B cell (primary cell): ENCODE results near the gene PPCS. TPM values are rescaled to one million over a fixed set of nuclear protein-coding genes. Genes with fewer than 3 reads are reported as not detected.

Experiments
- ATAC-seq: fragments of 200-7000 bp; cut with Tn5 transposase; one replicate; pipeline ENCODE4 v1.10.0; 2021; ENCODE audit warnings: low read depth, mild to moderate bottlenecking, moderate number of reproducible peaks, moderate library complexity
- CTCF ChIA-PET: fragments of 350-600 bp; sonication (Branson Sonifier 250); formaldehyde crosslinking; loops from one replicate; lab custom pipeline; 2021; ENCODE audit warnings: antibody characterized with exemption, inconsistent platforms; lab: Charles Lee
- POLR2A ChIA-PET: fragments of 350-600 bp; sonication (Branson Sonifier 250); formaldehyde crosslinking; loops from one replicate; lab custom pipeline; 2021; ENCODE audit warnings: antibody characterized with exemption; lab: Charles Lee
- DNase-seq: peaks from one replicate; pipeline ENCODE4 v3.0.0; 2013
- H2AFZ ChIP-seq: 2 replicates; pipeline ENCODE4 v1.6.1; 2012; ENCODE audit warnings: mild to moderate bottlenecking, low read depth, low read length; ENCODE audit not compliant: insufficient read depth, poor library complexity, severe bottlenecking
- H3K27ac ChIP-seq, 2 donors: 1 replicate in 1 of 2; 2 replicates in 1 of 2; pipeline ENCODE4 v1.5.1; 2012 to 2013; ENCODE audit warnings: low read length in 2 of 2, mild to moderate bottlenecking in 2 of 2, moderate library complexity in 1 of 2
- H3K27me3 ChIP-seq, 4 experiments: fragments of 200-600 bp in 1 of 4; sonication (generic) in 1 of 4; replicated peaks in 1 of 4; 1 replicate in 2 of 4; 2 replicates in 2 of 4; pipeline versions ENCODE4 v1.6.1 to v1.7.0; 2013 to 2016; ENCODE audit warnings: low read length in 3 of 4, mild to moderate bottlenecking in 2 of 4, mixed read lengths in 1 of 4, moderate library complexity in 1 of 4; ENCODE audit not compliant: insufficient read depth in 4 of 4, control insufficient read depth in 3 of 4; ENCODE audit errors: control extremely low read depth in 1 of 4
- H3K36me3 ChIP-seq, 2 experiments: replicated peaks in 1 of 2; 1 replicate in 1 of 2; 2 replicates in 1 of 2; pipeline versions ENCODE4 v1.6.1 to v1.7.1; 2013; ENCODE audit warnings: low read length in 1 of 2; ENCODE audit not compliant: insufficient read depth in 2 of 2, control insufficient read depth in 1 of 2; ENCODE audit errors: control extremely low read depth in 1 of 2, extremely low read depth in 1 of 2
- H3K4me1 ChIP-seq, 2 donors: fragments of 200-600 bp in 1 of 2; sonication (generic) in 1 of 2; 1 replicate in 1 of 2; 2 replicates in 1 of 2; pipeline versions ENCODE4 v1.5.1 to v1.6.1; 2013 to 2017; ENCODE audit warnings: low read length in 2 of 2; ENCODE audit not compliant: control insufficient read depth in 2 of 2, insufficient read depth in 2 of 2
- H3K4me2 ChIP-seq: replicated peaks from 2 replicates; pipeline ENCODE3; 2012; ENCODE audit warnings: mild to moderate bottlenecking, low read depth, low read length; ENCODE audit not compliant: poor library complexity, severe bottlenecking
- H3K4me3 ChIP-seq, 5 experiments: fragments of 200-600 bp in 1 of 5; sonication (generic) in 1 of 5; 1 replicate in 3 of 5; 2 replicates in 2 of 5; pipeline versions ENCODE4 v1.5.1 to v1.7.0; 2011 to 2016; ENCODE audit warnings: low read length in 4 of 5, mild to moderate bottlenecking in 4 of 5, low read depth in 2 of 5, control low read depth in 1 of 5, moderate library complexity in 1 of 5; ENCODE audit not compliant: insufficient read depth in 1 of 5; ENCODE audit errors: control extremely low read depth in 1 of 5, extremely low read depth in 1 of 5
- H3K79me2 ChIP-seq: fragments of 200-600 bp; sonication (generic); one replicate; pipeline ENCODE4 v1.6.0; 2016; ENCODE audit warnings: low read length; ENCODE audit not compliant: control insufficient read depth, insufficient read depth
- H3K9ac ChIP-seq: fragments of 200-600 bp; sonication (generic); 2 replicates; pipeline ENCODE4 v1.6.1; 2017; ENCODE audit warnings: mild to moderate bottlenecking, low read length, moderate library complexity
- H3K9me3 ChIP-seq, 3 donors: one replicate each; pipeline versions ENCODE4 v1.6.1 to v1.7.1; 2013; ENCODE audit warnings: low read length in 2 of 3; ENCODE audit not compliant: control insufficient read depth in 2 of 3, insufficient read depth in 1 of 3; ENCODE audit errors: control extremely low read depth in 1 of 3
- H4K20me1 ChIP-seq: 2 replicates; pipeline ENCODE4 v1.6.0; 2012; ENCODE audit warnings: mild to moderate bottlenecking, low read length; ENCODE audit not compliant: insufficient read depth, control insufficient read depth, poor library complexity, severe bottlenecking
- H3K27ac Mint-ChIP-seq: one replicate; pipeline ENCODE4 v1.8.0; 2021; ENCODE audit warnings: mixed read lengths
- H3K27me3 Mint-ChIP-seq: one replicate; pipeline ENCODE4 v1.8.0; 2021; ENCODE audit warnings: mixed read lengths
- H3K4me1 Mint-ChIP-seq: one replicate; pipeline ENCODE4 v1.8.0; 2021; ENCODE audit warnings: mixed read lengths
- H3K4me3 Mint-ChIP-seq: one replicate; pipeline ENCODE4 v1.8.0; 2021; ENCODE audit warnings: mixed read lengths
- H3K9me3 Mint-ChIP-seq: one replicate; pipeline ENCODE4 v1.8.0; 2022; ENCODE audit warnings: mixed read lengths; ENCODE audit not compliant: insufficient read depth
- CTCF ChIP-seq: fragments of 200-600 bp; IDR thresholded peaks from one replicate; pipeline ENCODE4 v1.8.0; 2022; ENCODE audit warnings: antibody characterized with exemption, mild to moderate bottlenecking
- EZH2 ChIP-seq: IDR thresholded peaks from 2 replicates; pipeline ENCODE4 v1.6.1; 2012; ENCODE audit warnings: borderline replicate concordance, low read depth, mild to moderate bottlenecking, moderate library complexity, low read length; ENCODE audit not compliant: insufficient read depth, poor library complexity, severe bottlenecking
- whole genome bisulfite sequencing: methylation state at CpG from one replicate; pipeline ENCODE4 v1.1.5; 2013; ENCODE audit warnings: missing lambda C conversion rate; ENCODE audit not compliant: insufficient coverage; 5-methylcytosine and 5-hydroxymethylcytosine counted together
- intact Hi-C: fragments of 100-400 bp; cut with micrococcal nuclease; formaldehyde crosslinking; loops from one replicate; pipeline ENCODE4 v1.10.0; 2022
- polyA plus RNA-seq: library from polyadenylated mRNA; depleted of rRNA; stranded (reverse); fragments of >200 nt; gene quantifications from 2 replicates; pipeline ENCODE4 v1.2.3, GENCODE V29; 2012
- total RNA-seq, 2 donors: library from RNA; stranded (reverse); fragments of 120-200 nt in 1 of 2; gene quantifications; 1 replicate in 1 of 2; 2 replicates in 1 of 2; pipeline versions ENCODE4 v1.2.3 to v1.2.4, GENCODE V29; 2013 to 2022

Gene PPCS
- total and polyA plus RNA-seq, 2 donors (not counting 1 experiment from before 2014, with no cell fraction given) = 74.9 to 88.4 TPM

DNA sequence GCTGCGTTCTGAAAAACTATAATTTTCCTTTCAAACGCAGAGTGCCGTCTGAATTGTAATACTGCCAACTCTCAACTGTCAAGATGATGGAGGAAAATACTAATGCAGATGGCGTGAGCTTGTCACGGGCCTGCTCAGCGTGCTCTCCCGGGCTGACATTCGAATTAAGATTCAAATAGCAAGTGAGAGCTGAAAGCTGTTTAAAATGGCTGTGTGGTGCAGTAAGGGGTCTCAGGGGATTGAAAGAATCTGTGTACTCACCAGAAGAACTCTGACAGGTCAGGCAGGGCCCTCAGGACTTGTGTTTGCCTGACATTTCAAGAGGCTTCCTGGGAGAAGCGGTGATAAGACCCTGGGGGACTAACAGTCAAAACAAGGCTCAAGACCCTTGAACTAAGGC is 33.6 kb upstream of the PPCS start:
- Histone ChIP-seq H3K36me3 (no peaks in the 10 kb centered on the region), H3K27me3 (no peaks in the 10 kb centered on the region), H2AFZ (no peak overlapping the region), H3K4me3 (no peak overlapping the region), H3K79me2 (no peaks in the 10 kb centered on the region), H3K4me1 (no peaks in the 10 kb centered on the region), H4K20me1 (no peaks in the 10 kb centered on the region), H3K4me2 (no peak overlapping the region), H3K9ac (no peak overlapping the region), H3K27ac (no peak overlapping the region), H3K9me3 (no peaks in the 10 kb centered on the region)
- TF ChIP-seq EZH2 (no peak), CTCF (no peak)
- H3K9me3 Mint-ChIP-seq = no peaks in the 10 kb centered on the region
- H3K27me3 Mint-ChIP-seq = peaks cover 20% of the 10 kb centered on the region
- H3K4me1 Mint-ChIP-seq = no peaks in the 10 kb centered on the region
- no peak overlapping the region for H3K27ac Mint-ChIP-seq
- CTCF ChIA-PET = no interaction called here
- H3K4me3 Mint-ChIP-seq = no peak overlapping the region
- POLR2A ChIA-PET = no interaction called here
- ATAC-seq (no peak), DNase-seq (no peak)
- intact Hi-C loops = no loop called here
- 90% methylated on average over 6 of the region's 9 CpGs for WGBS

- H2AFZ ChIP-seq = no peak overlapping the region
- Mint-ChIP-seq H3K4me3 (no peak overlapping the region), H3K27me3 (peaks cover 20% of the 10 kb centered on the region), H3K4me1 (no peaks in the 10 kb centered on the region), H3K27ac (no peak overlapping the region), H3K9me3 (no peaks in the 10 kb centered on the region)
- no peak overlapping the region for H3K9ac ChIP-seq
- intact Hi-C loops = no loop called here
- no peaks in the 10 kb centered on the region for H3K27me3 ChIP-seq
- H3K4me1 ChIP-seq = no peaks in the 10 kb centered on the region
- no peaks in the 10 kb centered on the region for H3K79me2 ChIP-seq
- ATAC-seq (no peak), DNase-seq (no peak)
- no peak for TF ChIP-seq EZH2
- TF ChIP-seq CTCF = no peak
- POLR2A ChIA-PET = no interaction called here
- no peak overlapping the region for H3K4me3 ChIP-seq
- no peaks in the 10 kb centered on the region for H3K36me3 ChIP-seq
- H3K9me3 ChIP-seq = no peaks in the 10 kb centered on the region
- 96% methylated on average over 2 of the region's 3 CpGs for WGBS
- no peak overlapping the region for H3K27ac ChIP-seq
- H3K4me2 ChIP-seq = no peak overlapping the region
- no peaks in the 10 kb centered on the region for H4K20me1 ChIP-seq
- CTCF ChIA-PET = no interaction called here
Measured at GRCh38 chr1:42423681-42424080, 32.7 kb upstream of the PPCS start.
